UCSD-AML1 (cell line): ENCODE data around the gene SRC.

Experiments
- DNase-seq: peaks from one replicate; lab custom pipeline; 2025; ENCODE audit not compliant: unreplicated experiment; lab: John Stamatoyannopoulos, UW

Gene SRC

GRCh38 chr20:37345339-37346235 is at the start of gene SRC:
Gene SRC, plus strand, starts transcription at chr20:37346140. Its CDS starts 38,014 bp downstream, at chr20:37384154.
- peak; percentile 49 for DNase-seq

DNA sequence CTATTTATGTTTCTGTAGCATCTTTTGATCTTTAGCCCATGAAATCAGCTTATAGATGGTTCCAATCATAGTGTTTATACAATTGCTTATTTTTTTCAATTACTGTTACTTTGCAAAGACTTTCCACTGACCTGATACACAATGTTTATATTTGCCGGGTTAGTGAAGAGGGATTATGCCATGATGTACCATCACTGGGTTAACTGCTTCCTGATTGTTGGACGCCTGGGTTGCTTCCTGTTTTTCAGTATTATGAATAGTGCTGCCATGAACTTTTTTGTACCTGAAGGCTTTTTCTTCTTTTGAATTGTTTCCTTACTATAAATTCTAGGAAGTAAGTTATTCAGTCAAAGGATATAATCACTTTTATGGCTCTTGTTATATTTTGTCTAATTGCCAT is 49.6 kb upstream of the SRC start:
- no peak for DNase-seq

DNA sequence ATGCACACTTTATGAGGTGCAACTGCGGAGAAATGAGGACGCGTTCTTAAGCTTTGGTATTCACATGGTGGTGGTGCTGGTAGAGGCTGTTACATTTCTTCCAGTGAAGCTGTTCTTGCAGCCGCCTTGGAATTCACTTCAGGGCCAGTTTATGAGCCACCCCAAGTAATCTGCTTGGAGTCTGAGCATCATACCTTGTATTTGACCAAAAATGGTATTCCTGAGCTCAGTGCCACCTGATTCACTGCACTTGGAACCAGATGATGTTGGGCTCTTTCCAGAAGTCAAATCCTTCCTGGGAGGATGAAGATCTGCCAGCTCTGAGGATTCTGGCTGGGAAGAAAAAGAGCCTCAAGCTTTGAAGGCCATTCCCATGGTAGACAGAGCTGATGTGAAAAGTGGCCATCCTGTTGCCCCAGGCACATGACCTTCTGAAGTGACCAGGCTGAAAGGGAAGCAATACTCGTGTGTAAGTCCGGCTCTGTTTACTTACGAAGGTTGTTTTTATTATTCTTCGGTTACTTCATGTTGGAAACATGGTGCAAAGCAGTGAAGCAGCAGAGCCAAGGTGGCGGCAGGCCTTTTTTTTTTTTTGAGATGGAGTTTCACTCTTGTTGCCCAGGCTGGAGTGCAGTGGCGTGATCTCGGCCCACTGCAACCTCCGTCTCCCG is 48.7 kb upstream of the SRC start:
- no peak for DNase-seq

- no peak for DNase-seq
These were observed 47.6 kb upstream of the SRC start for GRCh38 chr20:37298190-37298939.

- DNase-seq, result no peak
These were observed 46.0 kb upstream of the SRC start for GRCh38 chr20:37299718-37300528.

GRCh38 chr20:37301120-37301519 is 44.8 kb upstream of the SRC start:
- no peak for DNase-seq

GRCh38 chr20:37301558-37301957 is 44.4 kb upstream of the SRC start:
- DNase-seq, result no peak

GRCh38 chr20:37302981-37303380 is 43.0 kb upstream of the SRC start:
- DNase-seq, result no peak

DNA sequence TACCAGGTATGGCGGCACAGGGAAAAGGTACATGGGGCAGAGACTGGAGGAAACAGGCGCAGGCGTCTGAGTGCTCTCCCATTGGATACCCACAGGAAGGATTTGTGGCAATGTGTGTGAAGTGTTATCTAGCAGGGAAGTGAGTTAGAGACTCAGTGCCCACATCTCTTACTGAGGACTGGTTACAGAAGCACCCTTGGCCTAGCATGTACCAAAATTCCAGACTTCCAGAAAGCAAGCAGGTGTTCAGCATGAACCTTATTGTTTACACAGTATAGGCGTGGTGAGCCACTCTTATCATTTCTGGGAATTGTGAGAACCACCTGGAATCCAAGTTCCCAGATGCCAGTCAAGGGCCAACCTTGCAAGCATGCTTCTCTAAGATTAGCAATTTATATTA is 42.3 kb upstream of the SRC start:
- DNase-seq, result no peak

GRCh38 chr20:37305079-37305478 is 40.9 kb upstream of the SRC start:
- no peak for DNase-seq

GRCh38 chr20:37305839-37306238 is 40.1 kb upstream of the SRC start:
- DNase-seq, result no peak

GRCh38 chr20:37308086-37309050 is 37.6 kb upstream of the SRC start:
- DNase-seq, result no peak

DNA sequence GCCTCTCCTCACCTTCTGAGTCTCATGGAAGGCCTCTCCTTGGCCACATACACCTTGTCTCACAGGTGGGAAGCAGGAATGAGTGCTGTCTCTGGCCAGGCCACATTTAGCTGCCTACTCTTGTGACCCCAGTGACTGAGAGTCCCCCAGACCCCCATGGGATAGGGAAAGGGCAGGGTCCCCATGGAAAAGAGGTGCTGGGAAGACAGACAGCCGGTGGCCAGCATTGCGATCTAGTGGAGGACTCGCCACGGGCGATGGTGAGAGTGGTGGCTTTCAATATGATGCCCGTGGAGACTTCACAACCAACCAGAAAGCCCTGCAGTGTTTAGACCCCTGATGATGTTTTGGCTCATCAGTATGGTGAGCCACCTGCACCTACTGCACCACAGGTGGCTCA is 36.6 kb upstream of the SRC start:
- no peak for DNase-seq

DNA sequence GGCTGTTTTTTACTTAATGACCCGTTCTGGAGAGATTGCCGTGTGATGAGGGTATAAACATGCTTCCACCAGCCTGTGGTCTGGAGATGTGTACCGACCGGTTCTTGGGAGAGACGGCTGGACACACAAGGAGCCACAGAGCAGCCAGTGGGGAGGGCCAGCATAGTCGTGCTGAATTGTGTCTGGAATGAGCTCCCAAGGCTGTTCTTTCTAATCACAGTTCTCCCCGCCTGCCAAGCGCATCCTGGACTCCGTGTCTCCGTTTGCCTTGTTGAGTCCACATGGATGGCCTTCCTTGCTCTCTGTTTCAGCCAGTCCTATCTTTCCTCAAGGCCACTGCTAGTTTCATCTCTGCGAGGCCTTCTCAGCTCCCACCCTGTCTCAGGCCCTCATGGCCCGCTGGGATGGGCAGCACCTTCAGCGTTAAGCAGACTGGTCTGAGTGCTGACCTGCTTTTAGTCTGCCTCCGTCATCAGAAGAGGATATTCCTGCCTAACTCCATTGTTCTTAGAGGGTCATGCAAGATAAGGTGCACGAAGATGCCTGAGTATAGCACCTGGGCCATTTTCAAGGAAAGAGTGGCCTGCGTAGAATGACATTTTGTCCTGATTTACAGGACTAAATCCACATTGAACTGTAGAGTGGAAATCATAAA is 35.9 kb upstream of the SRC start:
- no peak for DNase-seq

- DNase-seq, result no peak
These were observed 35.0 kb upstream of the SRC start for GRCh38 chr20:37310951-37311350.

DNA sequence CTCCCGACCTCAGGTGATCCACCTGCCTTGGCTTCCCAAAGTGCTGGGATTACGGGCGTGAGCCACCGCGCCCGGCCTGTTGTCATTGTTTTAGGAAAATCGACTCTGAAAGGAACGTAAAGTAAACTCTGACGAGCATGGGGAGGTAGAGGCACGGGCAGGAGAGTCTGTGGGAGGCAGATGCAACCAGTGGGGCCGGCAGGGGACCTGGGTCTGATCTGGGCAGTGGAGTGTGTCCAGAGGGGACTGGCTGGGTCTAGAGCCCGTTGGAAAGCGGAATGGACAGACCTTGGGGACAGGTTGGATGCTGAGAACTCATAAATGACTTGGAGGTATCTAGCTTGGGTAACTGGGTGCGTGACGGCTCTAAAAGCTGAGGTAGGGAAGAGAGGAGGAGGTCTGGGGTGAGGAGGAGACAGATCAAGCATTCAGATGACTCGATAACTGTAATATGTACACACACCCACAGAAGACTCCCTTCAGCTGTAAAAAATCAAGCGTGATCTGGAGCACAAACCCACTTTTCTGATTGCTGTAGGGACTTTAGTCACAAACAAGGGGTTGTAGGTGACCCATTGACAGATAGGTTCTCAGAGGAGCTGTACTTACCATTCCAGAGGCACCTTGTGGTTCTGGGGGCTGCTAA is 34.1 kb upstream of the SRC start:
- DNase-seq, result no peak

- DNase-seq, result no peak
These were observed 32.3 kb upstream of the SRC start for GRCh38 chr20:37313546-37314091.

- no peak for DNase-seq
These were observed 31.8 kb upstream of the SRC start for GRCh38 chr20:37314099-37314498.
